22Rv1 (cell line): ENCODE results near the gene FILIP1L.

Source experiments
- H3K27ac ChIP-seq: fragments of 450-650 bp; 2 replicates; pipeline ENCODE4 v1.5.1; 2017
- ZFX ChIP-seq: fragments of 450-650 bp; IDR thresholded peaks from 2 replicates; pipeline ENCODE4 v1.6.1; 2017; ENCODE audit warnings: antibody characterized with exemption, borderline replicate concordance
- TF ChIP-seq, protein P1 (sequence below): fragments of 450-650 bp; IDR thresholded peaks from 2 replicates; pipeline ENCODE4 v1.5.1; 2017; ENCODE audit warnings: mild to moderate bottlenecking

FILIP1L gene

GRCh38 chr3:99863588-99863987 is 250.7 kb downstream of the FILIP1L start:
- TF ChIP-seq ZFX = no peak
- TF ChIP-seq, protein P1, sequence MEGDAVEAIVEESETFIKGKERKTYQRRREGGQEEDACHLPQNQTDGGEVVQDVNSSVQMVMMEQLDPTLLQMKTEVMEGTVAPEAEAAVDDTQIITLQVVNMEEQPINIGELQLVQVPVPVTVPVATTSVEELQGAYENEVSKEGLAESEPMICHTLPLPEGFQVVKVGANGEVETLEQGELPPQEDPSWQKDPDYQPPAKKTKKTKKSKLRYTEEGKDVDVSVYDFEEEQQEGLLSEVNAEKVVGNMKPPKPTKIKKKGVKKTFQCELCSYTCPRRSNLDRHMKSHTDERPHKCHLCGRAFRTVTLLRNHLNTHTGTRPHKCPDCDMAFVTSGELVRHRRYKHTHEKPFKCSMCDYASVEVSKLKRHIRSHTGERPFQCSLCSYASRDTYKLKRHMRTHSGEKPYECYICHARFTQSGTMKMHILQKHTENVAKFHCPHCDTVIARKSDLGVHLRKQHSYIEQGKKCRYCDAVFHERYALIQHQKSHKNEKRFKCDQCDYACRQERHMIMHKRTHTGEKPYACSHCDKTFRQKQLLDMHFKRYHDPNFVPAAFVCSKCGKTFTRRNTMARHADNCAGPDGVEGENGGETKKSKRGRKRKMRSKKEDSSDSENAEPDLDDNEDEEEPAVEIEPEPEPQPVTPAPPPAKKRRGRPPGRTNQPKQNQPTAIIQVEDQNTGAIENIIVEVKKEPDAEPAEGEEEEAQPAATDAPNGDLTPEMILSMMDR = no peak

DNA sequence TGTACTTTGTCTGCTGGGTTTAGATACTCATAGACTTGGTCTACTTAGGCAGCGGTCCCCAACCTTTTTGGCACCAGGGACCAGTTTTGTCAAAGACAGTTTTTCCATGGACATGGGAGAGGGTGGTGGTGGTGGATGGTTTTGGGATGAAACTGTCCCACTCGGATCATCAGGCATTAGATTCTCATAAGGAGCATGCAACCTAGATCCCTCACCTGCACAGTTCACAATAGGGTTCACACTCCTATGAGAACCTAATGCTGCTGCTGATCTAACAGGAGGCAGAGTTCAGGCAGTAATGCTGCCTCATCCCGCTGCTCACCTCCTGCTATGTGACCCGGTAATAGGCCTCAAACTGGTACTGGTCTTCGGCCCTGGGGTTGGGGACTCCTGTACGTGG is 251.3 kb downstream of the FILIP1L start:
- H3K27ac ChIP-seq = no peak overlapping the region
- TF ChIP-seq ZFX = no peak
- TF ChIP-seq, protein P1 = no peak

More at GRCh38 chr3:99863588-99863987, 250.7 kb downstream of the FILIP1L start:
- H3K27ac ChIP-seq = no peak overlapping the region

GRCh38 chr3:99862208-99862607 is 252.1 kb downstream of the FILIP1L start:
- no peak overlapping the region for H3K27ac ChIP-seq

GRCh38 chr3:99861216-99861615 is 253.1 kb downstream of the FILIP1L start:
- no peak overlapping the region for H3K27ac ChIP-seq

More at GRCh38 chr3:99862208-99862607, 252.1 kb downstream of the FILIP1L start:
- TF ChIP-seq, protein P1 = no peak
- no peak for TF ChIP-seq ZFX

DNA sequence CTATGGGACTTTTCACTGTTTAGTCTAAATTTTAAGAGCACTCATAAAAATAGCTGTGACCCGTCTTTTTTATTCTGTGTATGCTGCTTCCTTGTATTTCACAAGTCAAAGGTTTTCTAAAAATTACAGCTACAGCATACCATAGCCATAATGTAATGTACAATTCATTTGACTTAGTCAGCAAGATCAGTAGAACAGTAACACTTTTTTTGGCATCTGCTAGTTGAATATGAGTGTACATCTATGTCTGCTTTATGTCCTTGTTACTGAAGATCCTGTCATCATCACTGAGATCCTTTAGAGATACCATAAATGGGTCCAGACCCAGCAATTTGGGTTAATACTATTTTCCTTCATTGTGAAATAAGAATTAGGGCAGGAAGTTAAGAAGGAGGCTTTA is 254.5 kb downstream of the FILIP1L start:
- no peak overlapping the region for H3K27ac ChIP-seq

More at GRCh38 chr3:99861216-99861615, 253.1 kb downstream of the FILIP1L start:
- TF ChIP-seq ZFX = no peak
- TF ChIP-seq, protein P1 = no peak

GRCh38 chr3:99858469-99858868 is 255.8 kb downstream of the FILIP1L start:
- no peak for TF ChIP-seq ZFX
- TF ChIP-seq, protein P1 = no peak
- no peak overlapping the region for H3K27ac ChIP-seq

More for the DNA sequence above, 254.5 kb downstream of the FILIP1L start:
- TF ChIP-seq, protein P1 = no peak
- no peak for TF ChIP-seq ZFX

DNA sequence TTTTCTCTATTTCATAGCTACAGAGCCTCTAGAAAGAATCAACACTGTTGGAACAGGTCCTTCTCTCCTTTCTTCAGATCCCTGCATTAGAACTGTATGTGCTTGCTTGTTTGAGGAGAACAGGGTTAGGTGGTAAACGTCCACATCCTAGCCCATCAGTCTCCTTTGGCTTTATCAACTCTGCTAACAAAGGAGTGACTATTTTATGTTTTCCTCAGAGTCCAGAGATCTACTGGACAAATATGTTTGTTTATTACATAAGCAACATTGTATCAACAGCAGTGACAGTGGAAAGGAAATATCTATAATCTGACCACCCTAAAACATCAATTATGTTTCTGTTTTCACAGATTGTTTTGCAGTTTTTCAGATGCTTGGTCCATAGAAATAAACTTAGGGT is 257.0 kb downstream of the FILIP1L start:
- TF ChIP-seq ZFX = no peak
- TF ChIP-seq, protein P1 = no peak
- H3K27ac ChIP-seq = no peak overlapping the region
